ENCODE data around the gene GTF2A1L. TPM values are rescaled to one million over a fixed set of nuclear protein-coding genes. Genes with fewer than 3 reads are reported as not detected.

GTF2A1L gene
- total RNA-seq, 1 experiment from 2014 or later, result not detected

DNA sequence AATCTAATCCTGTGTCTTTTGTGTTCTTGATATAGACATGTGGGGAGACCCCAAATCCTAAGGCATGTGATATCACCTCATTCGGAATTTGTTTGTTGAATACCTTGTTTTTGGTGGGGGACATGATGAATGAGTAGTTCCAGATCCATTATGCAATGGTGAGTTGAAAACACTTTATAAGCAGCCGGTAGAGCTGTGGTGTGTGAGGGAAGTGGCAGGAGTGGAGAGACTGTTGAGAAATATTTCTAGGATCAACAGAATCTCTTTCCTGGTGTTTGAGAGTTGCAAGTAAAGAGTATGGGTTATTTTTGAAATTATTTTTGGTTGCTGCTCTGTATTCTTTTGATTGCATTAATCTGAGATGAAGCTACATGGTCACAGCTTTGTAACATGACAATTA lies 103.5 kb downstream of the GTF2A1L start:
- ChIA-PET CTCF (no interaction called here), POLR2A (no interaction called here)
- TF ChIP-seq, protein P1, sequence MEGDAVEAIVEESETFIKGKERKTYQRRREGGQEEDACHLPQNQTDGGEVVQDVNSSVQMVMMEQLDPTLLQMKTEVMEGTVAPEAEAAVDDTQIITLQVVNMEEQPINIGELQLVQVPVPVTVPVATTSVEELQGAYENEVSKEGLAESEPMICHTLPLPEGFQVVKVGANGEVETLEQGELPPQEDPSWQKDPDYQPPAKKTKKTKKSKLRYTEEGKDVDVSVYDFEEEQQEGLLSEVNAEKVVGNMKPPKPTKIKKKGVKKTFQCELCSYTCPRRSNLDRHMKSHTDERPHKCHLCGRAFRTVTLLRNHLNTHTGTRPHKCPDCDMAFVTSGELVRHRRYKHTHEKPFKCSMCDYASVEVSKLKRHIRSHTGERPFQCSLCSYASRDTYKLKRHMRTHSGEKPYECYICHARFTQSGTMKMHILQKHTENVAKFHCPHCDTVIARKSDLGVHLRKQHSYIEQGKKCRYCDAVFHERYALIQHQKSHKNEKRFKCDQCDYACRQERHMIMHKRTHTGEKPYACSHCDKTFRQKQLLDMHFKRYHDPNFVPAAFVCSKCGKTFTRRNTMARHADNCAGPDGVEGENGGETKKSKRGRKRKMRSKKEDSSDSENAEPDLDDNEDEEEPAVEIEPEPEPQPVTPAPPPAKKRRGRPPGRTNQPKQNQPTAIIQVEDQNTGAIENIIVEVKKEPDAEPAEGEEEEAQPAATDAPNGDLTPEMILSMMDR (IDR thresholded peaks at IDR 0.05; ENCODE audit: insufficient read depth in 1 of 2, low read depth in 1 of 2, low read length in 1 of 2, severe bottlenecking in 1 of 2, unreplicated experiment in 1 of 2), result no peak
- no TSS peak for BruUV-seq (replicated peaks)
- Mint-ChIP-seq H3K27me3 (ENCODE audit: insufficient read depth, unreplicated experiment) (no peaks in the 10 kb centered on the region), H3K4me3 (ENCODE audit: unreplicated experiment) (no peak overlapping the region), H3K9me3 (ENCODE audit: unreplicated experiment) (no peaks in the 10 kb centered on the region), H3K4me1 (ENCODE audit: low read depth, unreplicated experiment) (no peaks in the 10 kb centered on the region), H3K36me3 (ENCODE audit: insufficient read depth, unreplicated experiment) (no peaks in the 10 kb centered on the region), H3K27ac (ENCODE audit: unreplicated experiment) (no peak overlapping the region)
- H3K4me1 ChIP-seq, result no peaks in the 10 kb centered on the region
- no peaks in the 10 kb centered on the region for H3K27me3 ChIP-seq (replicated peaks; ENCODE audit: control insufficient read depth, insufficient read depth, low read length)
- intact Hi-C loops (cut with micrococcal nuclease; ENCODE audit: unreplicated experiment), result no loop called here
- no peak overlapping the region for H3K4me3 ChIP-seq (ENCODE audit: low read depth, low read length)
- no peaks in the 10 kb centered on the region for H3K36me3 ChIP-seq (ENCODE audit: control insufficient read depth, insufficient read depth, low read length)
- DNase-seq, result no peak
- H3K9me3 ChIP-seq, result no peaks in the 10 kb centered on the region

DNA sequence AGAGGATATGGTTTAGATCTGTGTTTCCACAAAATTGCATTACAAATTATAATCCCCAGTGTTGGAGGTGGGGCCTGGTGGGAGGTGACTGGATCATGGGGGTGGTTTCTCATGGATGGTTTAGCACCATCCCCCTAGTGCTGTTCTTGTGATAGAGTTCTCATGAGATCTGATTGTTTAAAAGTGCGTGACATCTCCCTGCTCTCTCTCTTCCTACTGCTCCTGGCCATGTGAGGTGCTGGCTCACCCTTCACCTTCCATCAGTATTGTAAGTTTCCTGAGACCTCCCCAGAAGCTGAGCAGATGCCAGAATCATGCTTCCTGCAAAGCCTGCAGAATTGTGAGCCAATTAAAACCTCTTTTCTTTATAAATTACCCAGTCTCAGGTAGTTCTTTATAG lies 104.7 kb downstream of the GTF2A1L start:
- Histone ChIP-seq H3K4me1 (no peaks in the 10 kb centered on the region), H3K9me3 (no peaks in the 10 kb centered on the region), H3K27me3 (replicated peaks; ENCODE audit: control insufficient read depth, insufficient read depth, low read length) (no peaks in the 10 kb centered on the region), H3K36me3 (ENCODE audit: control insufficient read depth, insufficient read depth, low read length) (no peaks in the 10 kb centered on the region), H3K4me3 (ENCODE audit: low read depth, low read length) (no peak overlapping the region)
- Mint-ChIP-seq H3K27me3 (ENCODE audit: insufficient read depth, unreplicated experiment) (peaks cover 3% of the 10 kb centered on the region), H3K36me3 (ENCODE audit: insufficient read depth, unreplicated experiment) (no peaks in the 10 kb centered on the region), H3K27ac (ENCODE audit: unreplicated experiment) (no peak overlapping the region), H3K4me1 (ENCODE audit: low read depth, unreplicated experiment) (no peaks in the 10 kb centered on the region), H3K4me3 (ENCODE audit: unreplicated experiment) (no peak overlapping the region), H3K9me3 (ENCODE audit: unreplicated experiment) (no peaks in the 10 kb centered on the region)
- TF ChIP-seq, protein P1 (IDR thresholded peaks at IDR 0.05; ENCODE audit: insufficient read depth in 1 of 2, low read depth in 1 of 2, low read length in 1 of 2, severe bottlenecking in 1 of 2, unreplicated experiment in 1 of 2), result no peak
- ChIA-PET CTCF (no interaction called here), POLR2A (no interaction called here)
- no peak for DNase-seq
- no TSS peak for BruUV-seq (replicated peaks)
- intact Hi-C loops (cut with micrococcal nuclease; ENCODE audit: unreplicated experiment), result no loop called here

DNA sequence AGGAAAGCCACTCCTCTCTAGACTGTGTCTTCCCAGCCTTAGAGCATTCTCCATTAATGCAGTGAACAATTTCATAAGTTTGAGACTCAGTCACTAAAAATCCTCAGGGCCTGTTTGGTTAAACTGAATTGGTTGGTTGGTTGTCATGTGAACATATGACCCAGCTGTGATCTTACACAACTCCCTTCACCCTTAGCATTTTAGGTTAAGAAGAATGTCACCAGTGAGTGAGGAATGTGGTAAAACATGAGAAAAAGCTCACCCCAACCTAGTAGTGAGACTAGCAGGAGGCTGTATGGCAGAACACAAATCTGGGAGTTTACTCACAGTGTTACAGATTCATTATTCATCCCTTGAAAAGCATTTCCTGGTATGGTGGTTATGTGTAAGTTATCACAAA lies 105.5 kb downstream of the GTF2A1L start:
- BruUV-seq (replicated peaks), result no TSS peak
- H3K36me3 ChIP-seq (ENCODE audit: control insufficient read depth, insufficient read depth, low read length), result no peaks in the 10 kb centered on the region

More for the DNA sequence above, 105.5 kb downstream of the GTF2A1L start:
- H3K27me3 ChIP-seq (replicated peaks; ENCODE audit: control insufficient read depth, insufficient read depth, low read length), result no peaks in the 10 kb centered on the region
- ChIA-PET POLR2A (no interaction called here), CTCF (no interaction called here)
- no peaks in the 10 kb centered on the region for H3K9me3 Mint-ChIP-seq (ENCODE audit: unreplicated experiment)
- H3K4me1 Mint-ChIP-seq (ENCODE audit: low read depth, unreplicated experiment), result no peaks in the 10 kb centered on the region
- H3K9me3 ChIP-seq, result no peaks in the 10 kb centered on the region
- intact Hi-C loops (cut with micrococcal nuclease; ENCODE audit: unreplicated experiment), result no loop called here
- DNase-seq, result no peak
- no peaks in the 10 kb centered on the region for H3K36me3 Mint-ChIP-seq (ENCODE audit: insufficient read depth, unreplicated experiment)
- TF ChIP-seq, protein P1 (IDR thresholded peaks at IDR 0.05; ENCODE audit: insufficient read depth in 1 of 2, low read depth in 1 of 2, low read length in 1 of 2, severe bottlenecking in 1 of 2, unreplicated experiment in 1 of 2), result no peak
- no peak overlapping the region for H3K27ac Mint-ChIP-seq (ENCODE audit: unreplicated experiment)
- H3K27me3 Mint-ChIP-seq (ENCODE audit: insufficient read depth, unreplicated experiment), result peaks cover 3% of the 10 kb centered on the region
- no peaks in the 10 kb centered on the region for H3K4me1 ChIP-seq
- no peak overlapping the region for H3K4me3 Mint-ChIP-seq (ENCODE audit: unreplicated experiment)
- no peak overlapping the region for H3K4me3 ChIP-seq (ENCODE audit: low read depth, low read length)

All from Caco-2 (cell line).